NT2/D1 (cell line): ENCODE measurements around the gene CACNA2D4.

Source experiments
- DNase-seq: peaks from one replicate; pipeline ENCODE4 v3.0.0-alpha.2; 2011; ENCODE audit warnings: low read depth, low spot score
- H3K27me3 ChIP-seq: 2 replicates; pipeline ENCODE4 v1.6.0; 2011; ENCODE audit warnings: mild to moderate bottlenecking; ENCODE audit not compliant: insufficient read length, insufficient read depth
- H3K36me3 ChIP-seq: 2 replicates; pipeline ENCODE4 v1.6.1; 2011; ENCODE audit warnings: mild to moderate bottlenecking, low read length, mixed read lengths; ENCODE audit not compliant: insufficient read depth, insufficient read length
- H3K4me1 ChIP-seq: 2 replicates; pipeline ENCODE4 v1.5.1; 2011; ENCODE audit not compliant: insufficient read depth, insufficient read length
- H3K4me3 ChIP-seq: 2 replicates; pipeline ENCODE4 v1.5.1; 2011; ENCODE audit warnings: low read depth; ENCODE audit not compliant: insufficient read length
- H3K9ac ChIP-seq: 2 replicates; pipeline ENCODE4 v1.6.0; 2011; ENCODE audit warnings: low read depth; ENCODE audit not compliant: insufficient read length
- H3K9me3 ChIP-seq: 2 replicates; pipeline ENCODE4 v1.5.1; 2011; ENCODE audit warnings: mild to moderate bottlenecking, low read length; ENCODE audit not compliant: insufficient read depth
- SUZ12 ChIP-seq: IDR thresholded peaks from 2 replicates; pipeline ENCODE4 v1.6.1; 2011; ENCODE audit not compliant: insufficient read length, insufficient read depth; ENCODE audit errors: extremely low read depth
- YY1 ChIP-seq: IDR thresholded peaks from 2 replicates; pipeline ENCODE4 v1.6.1; 2011; ENCODE audit not compliant: insufficient read length, insufficient read depth
- ZNF274 ChIP-seq: IDR thresholded peaks from 2 replicates; pipeline ENCODE4 v1.6.1; 2011; ENCODE audit warnings: mild to moderate bottlenecking, low read depth, low read length

CACNA2D4 gene

DNA sequence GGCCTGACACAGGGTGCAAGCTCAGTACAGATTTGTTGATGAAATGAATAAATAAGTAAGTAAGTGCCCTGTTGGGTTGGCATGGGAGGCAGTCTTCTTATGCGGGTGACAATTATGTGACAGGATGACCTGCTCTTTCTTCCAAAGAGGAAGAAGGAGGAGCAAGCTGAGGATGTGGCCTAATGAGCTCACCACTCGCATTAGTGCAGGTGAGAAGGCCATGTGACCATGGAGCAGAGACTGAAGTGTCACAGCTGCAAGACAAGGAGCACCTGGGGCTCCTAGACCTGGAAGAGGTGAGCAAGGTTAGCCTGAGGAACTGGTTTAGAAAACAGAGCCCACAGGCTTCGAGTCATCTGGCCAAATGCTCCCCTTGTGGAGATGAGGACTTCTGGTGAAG, 63.2 kb downstream of the CACNA2D4 start:
- TF ChIP-seq ZNF274 (no peak), YY1 (no peak), SUZ12 (no peak)
- Histone ChIP-seq H3K36me3 (no peaks in the 10 kb centered on the region), H3K27me3 (no peaks in the 10 kb centered on the region), H3K9me3 (peaks cover 55% of the 10 kb centered on the region), H3K4me3 (no peak overlapping the region), H3K9ac (no peak overlapping the region), H3K4me1 (peaks cover 2% of the 10 kb centered on the region)
- DNase-seq: no peak

- H3K9ac ChIP-seq: no peak overlapping the region
- no peaks in the 10 kb centered on the region for H3K36me3 ChIP-seq
- H3K9me3 ChIP-seq: peaks cover 55% of the 10 kb centered on the region
- TF ChIP-seq ZNF274: no peak
- no peak for TF ChIP-seq SUZ12
- no peak for TF ChIP-seq YY1
- H3K27me3 ChIP-seq: no peaks in the 10 kb centered on the region
- H3K4me3 ChIP-seq: no peak overlapping the region
- DNase-seq: no peak
- no peaks in the 10 kb centered on the region for H3K4me1 ChIP-seq
These were observed 64.7 kb downstream of the CACNA2D4 start for GRCh38 chr12:1853716-1854115.

DNA sequence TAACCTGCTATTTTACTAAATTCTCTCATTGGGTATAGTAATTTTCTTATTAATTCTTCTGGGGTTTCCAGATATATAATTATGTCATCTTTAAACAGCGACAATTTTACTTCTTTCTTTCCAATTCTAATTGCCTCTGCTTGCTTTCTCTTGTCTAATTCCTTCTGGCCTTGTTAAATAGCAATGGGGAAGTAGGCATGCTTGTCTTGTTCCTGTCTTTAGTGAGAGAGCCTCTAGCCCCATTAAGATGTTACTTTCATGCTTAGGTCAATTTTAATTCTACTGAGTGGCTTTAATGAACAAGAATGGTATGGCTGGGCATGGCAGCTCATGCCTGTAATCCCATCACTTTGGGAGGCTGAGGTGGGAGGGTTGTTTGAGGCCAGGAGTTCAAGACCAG, 66.4 kb downstream of the CACNA2D4 start:
- H3K9me3 ChIP-seq: peaks cover 45% of the 10 kb centered on the region
- H3K27me3 ChIP-seq: no peaks in the 10 kb centered on the region
- TF ChIP-seq ZNF274: no peak
- no peak for TF ChIP-seq YY1
- TF ChIP-seq SUZ12: no peak
- H3K4me1 ChIP-seq: no peaks in the 10 kb centered on the region
- DNase-seq: no peak
- no peak overlapping the region for H3K4me3 ChIP-seq
- H3K36me3 ChIP-seq: no peaks in the 10 kb centered on the region
- H3K9ac ChIP-seq: no peak overlapping the region

DNA sequence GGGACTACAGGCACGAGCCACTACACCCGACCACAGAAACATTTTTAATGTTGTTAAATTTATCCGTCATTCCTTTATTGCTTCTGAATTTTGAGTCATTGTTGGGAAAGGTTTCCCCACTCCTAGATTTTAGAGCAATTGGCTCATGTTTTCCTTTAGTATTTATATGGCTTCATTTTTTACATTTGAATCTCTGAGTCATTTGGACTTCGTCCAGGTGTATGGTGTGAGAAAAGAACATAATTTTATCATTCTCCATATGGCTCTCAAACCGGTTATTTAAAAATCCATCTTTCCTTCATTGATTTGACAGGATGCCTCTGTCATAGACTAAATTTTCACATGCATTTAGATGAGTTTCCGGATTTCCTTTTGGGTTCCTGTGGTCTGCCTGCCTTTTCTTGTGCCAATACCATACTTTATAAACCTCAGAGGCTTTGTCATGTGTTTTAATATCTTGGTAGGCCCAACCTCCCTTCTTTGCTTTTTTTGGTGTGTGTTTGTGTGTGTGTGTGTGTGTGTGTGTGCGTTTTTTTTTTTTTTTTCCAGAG, 67.2 kb downstream of the CACNA2D4 start:
- Histone ChIP-seq H3K4me3 (no peak overlapping the region), H3K9ac (no peak overlapping the region), H3K36me3 (no peaks in the 10 kb centered on the region), H3K27me3 (no peaks in the 10 kb centered on the region), H3K9me3 (peaks cover 36% of the 10 kb centered on the region), H3K4me1 (peaks cover 2% of the 10 kb centered on the region)
- DNase-seq: no peak
- no peak for TF ChIP-seq ZNF274
- TF ChIP-seq SUZ12: no peak
- TF ChIP-seq YY1: no peak

DNA sequence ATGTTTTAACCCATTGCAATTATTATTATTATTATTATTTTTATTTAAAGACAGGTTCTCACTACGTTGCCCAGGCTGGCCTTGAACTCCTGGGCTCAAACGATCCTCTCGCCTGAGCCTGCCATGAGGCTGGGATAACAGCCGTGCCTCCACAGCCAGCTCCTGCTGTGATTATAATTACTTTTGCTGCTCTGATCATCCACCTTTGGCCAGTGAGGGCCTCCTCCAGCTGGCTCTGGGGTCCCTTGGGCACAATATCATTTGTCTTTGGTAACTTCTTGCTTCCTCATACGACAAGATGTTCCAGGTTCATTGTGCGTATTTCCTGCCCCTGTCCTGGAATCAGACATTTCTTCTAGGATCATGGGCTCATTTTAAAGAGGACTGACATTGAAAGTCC, 69.7 kb downstream of the CACNA2D4 start:
- Histone ChIP-seq H3K9ac (no peak overlapping the region), H3K36me3 (no peaks in the 10 kb centered on the region), H3K4me1 (peaks cover 13% of the 10 kb centered on the region), H3K27me3 (no peaks in the 10 kb centered on the region), H3K9me3 (peaks cover 11% of the 10 kb centered on the region), H3K4me3 (no peak overlapping the region)
- no peak for DNase-seq
- TF ChIP-seq SUZ12 (no peak), ZNF274 (no peak), YY1 (no peak)

- Histone ChIP-seq H3K4me1 (peaks cover 14% of the 10 kb centered on the region), H3K9ac (no peak overlapping the region), H3K27me3 (no peaks in the 10 kb centered on the region), H3K4me3 (no peak overlapping the region), H3K36me3 (no peaks in the 10 kb centered on the region), H3K9me3 (peaks cover 5% of the 10 kb centered on the region)
- DNase-seq: no peak
- TF ChIP-seq YY1 (no peak), SUZ12 (no peak), ZNF274 (no peak)
These were observed 70.3 kb downstream of the CACNA2D4 start for GRCh38 chr12:1848146-1848545.

GRCh38 chr12:1847411-1847810, 71.0 kb downstream of the CACNA2D4 start:
- H3K27me3 ChIP-seq: no peaks in the 10 kb centered on the region
- TF ChIP-seq YY1: no peak
- TF ChIP-seq SUZ12: no peak
- TF ChIP-seq ZNF274: no peak
- H3K4me1 ChIP-seq: peaks cover 15% of the 10 kb centered on the region
- no peak overlapping the region for H3K9ac ChIP-seq
- DNase-seq: no peak
- H3K4me3 ChIP-seq: no peak overlapping the region
- H3K9me3 ChIP-seq: no peaks in the 10 kb centered on the region
- no peaks in the 10 kb centered on the region for H3K36me3 ChIP-seq
